H1 (cell line): Measurements from ENCODE around the gene OSBP2. TPM values are rescaled to one million over a fixed set of nuclear protein-coding genes. Genes with fewer than 3 reads are reported as not detected.

Experiments used
- CTCF ChIA-PET: fragments of 300-600 bp; sonication (Branson Sonifier 250); formaldehyde crosslinking; loops from one replicate; lab custom pipeline; 2021; ENCODE audit not compliant: partially characterized antibody; lab: Charles Lee
- POLR2A ChIA-PET: fragments of 300-600 bp; sonication (Branson Sonifier 250); formaldehyde crosslinking; loops from one replicate; lab custom pipeline; 2021; ENCODE audit warnings: inconsistent platforms; ENCODE audit not compliant: partially characterized antibody; lab: Charles Lee
- DNase-seq, 2 experiments: peaks; one replicate each; pipeline versions ENCODE4 v3.0.0 to v3.0.0-alpha.2; 2010 to 2022; ENCODE audit warnings: low spot score in 2 of 2, low read depth in 1 of 2, mixed read lengths in 1 of 2
- FAIRE-seq: peaks from 2 replicates; lab custom pipeline; 2011; peaks lifted over from hg19 to GRCh38; lab: Jason Lieb, UNC
- H2AFZ ChIP-seq: 2 replicates; pipeline ENCODE4 v1.8.1; 2012; ENCODE audit warnings: low read length, inconsistent platforms
- H2AK5ac ChIP-seq: 2 replicates; pipeline ENCODE4 v1.6.1; 2013; ENCODE audit warnings: low read depth, low read length
- H2BK120ac ChIP-seq: replicated peaks from 2 replicates; pipeline ENCODE3; 2013; ENCODE audit warnings: low read depth, low read length, inconsistent platforms
- H2BK12ac ChIP-seq: 2 replicates; pipeline ENCODE4 v1.6.1; 2013; ENCODE audit warnings: low read depth, low read length
- H2BK15ac ChIP-seq: 2 replicates; pipeline ENCODE4 v1.6.1; 2013; ENCODE audit warnings: low read length
- H2BK20ac ChIP-seq: 2 replicates; pipeline ENCODE4 v1.6.1; 2013; ENCODE audit warnings: low read length
- H2BK5ac ChIP-seq: 2 replicates; pipeline ENCODE4 v1.6.1; 2013; ENCODE audit warnings: low read depth, low read length
- H3K14ac ChIP-seq: 2 replicates; pipeline ENCODE4 v1.6.1; 2013; ENCODE audit warnings: inconsistent platforms; ENCODE audit not compliant: insufficient read length
- H3K18ac ChIP-seq: 2 replicates; pipeline ENCODE4 v1.6.1; 2013; ENCODE audit warnings: low read length; ENCODE audit errors: extremely low read depth
- H3K23ac ChIP-seq: 2 replicates; pipeline ENCODE4 v1.6.1; 2013; ENCODE audit warnings: inconsistent platforms; ENCODE audit not compliant: insufficient read length
- H3K23me2 ChIP-seq: 2 replicates; pipeline ENCODE4 v1.6.1; 2013; ENCODE audit warnings: low read depth, low read length
- H3K27ac ChIP-seq: 2 replicates; pipeline ENCODE4 v1.6.1; 2011; ENCODE audit warnings: low read depth, low read length, inconsistent platforms
- H3K27me3 ChIP-seq, 4 experiments: replicated peaks in 1 of 4; 1 replicate in 1 of 4; 2 replicates in 3 of 4; pipeline versions ENCODE4 v1.6.1 to v1.8.1; 2011 to 2013; ENCODE audit warnings: low read length in 3 of 4, mild to moderate bottlenecking in 3 of 4, inconsistent platforms in 2 of 4, mixed read lengths in 2 of 4, moderate library complexity in 1 of 4; ENCODE audit not compliant: control insufficient read depth in 3 of 4, insufficient read depth in 3 of 4; ENCODE audit errors: extremely low read depth in 1 of 4
- H3K36me3 ChIP-seq, 4 experiments: 2 replicates each; pipeline versions ENCODE4 v1.6.1 to v1.8.1; 2011 to 2013; ENCODE audit warnings: mild to moderate bottlenecking in 4 of 4, low read length in 3 of 4, moderate library complexity in 2 of 4, control low read depth in 1 of 4, inconsistent platforms in 1 of 4; ENCODE audit not compliant: insufficient read depth in 4 of 4, control insufficient read depth in 2 of 4
- H3K4ac ChIP-seq: replicated peaks from 2 replicates; pipeline ENCODE3; 2013; ENCODE audit warnings: low read length, low read depth, mixed read lengths, inconsistent platforms; ENCODE audit not compliant: insufficient read length
- H3K4me1 ChIP-seq, 4 experiments: replicated peaks in 1 of 4; 1 replicate in 1 of 4; 2 replicates in 3 of 4; pipeline versions ENCODE4 v1.6.1 to v1.8.1; 2011 to 2013; ENCODE audit warnings: low read length in 3 of 4, inconsistent platforms in 2 of 4, mixed read lengths in 1 of 4; ENCODE audit not compliant: insufficient read depth in 4 of 4, control insufficient read depth in 3 of 4
- H3K4me2 ChIP-seq, 2 experiments: 2 replicates each; pipeline versions ENCODE4 v1.6.1 to v1.8.1; 2011 to 2013; ENCODE audit warnings: low read depth in 2 of 2, low read length in 2 of 2, control low read depth in 1 of 2, inconsistent platforms in 1 of 2, mild to moderate bottlenecking in 1 of 2; ENCODE audit not compliant: insufficient read depth in 1 of 2
- H3K4me3 ChIP-seq, 4 experiments: fragments of 200-600, 300-600 bp in 1 of 4; sonication (generic), shearing (Covaris generic), sonication (Bioruptor Twin) in 1 of 4; 2 replicates each; pipeline versions ENCODE4 v1.5.1 to v1.8.1; 2011 to 2016; ENCODE audit warnings: low read length in 4 of 4, low read depth in 3 of 4, control low read depth in 2 of 4, inconsistent platforms in 2 of 4, mild to moderate bottlenecking in 2 of 4, mixed read lengths in 1 of 4, moderate library complexity in 1 of 4; ENCODE audit not compliant: insufficient read depth in 2 of 4; ENCODE audit errors: extremely low read depth in 1 of 4
- H3K56ac ChIP-seq: replicated peaks from 2 replicates; pipeline ENCODE3; 2013; ENCODE audit warnings: low read depth, mild to moderate bottlenecking, mixed read lengths, low read length, inconsistent platforms; ENCODE audit not compliant: insufficient read length
- H3K79me1 ChIP-seq: 2 replicates; pipeline ENCODE4 v1.6.1; 2013; ENCODE audit warnings: low read depth, low read length, control low read depth
- H3K79me2 ChIP-seq, 2 experiments: 2 replicates each; pipeline versions ENCODE4 v1.6.1 to v1.8.1; 2012 to 2013; ENCODE audit warnings: low read length in 2 of 2, mild to moderate bottlenecking in 2 of 2, inconsistent platforms in 1 of 2; ENCODE audit not compliant: insufficient read depth in 2 of 2, control insufficient read depth in 1 of 2
- H3K9ac ChIP-seq, 4 experiments: replicated peaks in 1 of 4; 1 replicate in 1 of 4; 2 replicates in 3 of 4; pipeline versions ENCODE4 v1.6.1 to v1.8.1; 2011 to 2013; ENCODE audit warnings: low read depth in 3 of 4, low read length in 3 of 4, control low read depth in 2 of 4, mild to moderate bottlenecking in 2 of 4, moderate library complexity in 2 of 4, inconsistent platforms in 1 of 4; ENCODE audit errors: extremely low read depth in 1 of 4
- H3K9me3 ChIP-seq, 2 experiments: 2 replicates each; pipeline versions ENCODE4 v1.6.1 to v1.8.1; 2012 to 2013; ENCODE audit warnings: mild to moderate bottlenecking in 2 of 2, moderate library complexity in 2 of 2, control low read depth in 1 of 2, inconsistent platforms in 1 of 2, low read depth in 1 of 2, low read length in 1 of 2, mixed read lengths in 1 of 2; ENCODE audit not compliant: insufficient read depth in 2 of 2
- H4K20me1 ChIP-seq, 2 experiments: replicated peaks in 1 of 2; 2 replicates each; pipeline versions ENCODE3 to v1.8.1; 2011 to 2013; ENCODE audit warnings: inconsistent platforms in 2 of 2, low read length in 2 of 2, mild to moderate bottlenecking in 1 of 2; ENCODE audit not compliant: insufficient read depth in 2 of 2, control insufficient read depth in 1 of 2
- H4K5ac ChIP-seq: 2 replicates; pipeline ENCODE4 v1.6.1; 2013; ENCODE audit warnings: low read length, low read depth, mixed read lengths, inconsistent platforms; ENCODE audit not compliant: insufficient read length
- H4K8ac ChIP-seq: 2 replicates; pipeline ENCODE4 v1.8.0; 2013; ENCODE audit warnings: mild to moderate bottlenecking, moderate library complexity, low read length, inconsistent platforms; ENCODE audit not compliant: insufficient read depth; ENCODE audit errors: extremely low read depth
- H4K91ac ChIP-seq: replicated peaks from 2 replicates; pipeline ENCODE3; 2013; ENCODE audit warnings: low read length, mixed read lengths, inconsistent platforms; ENCODE audit not compliant: insufficient read length
- ASH2L ChIP-seq: fragments of 200-600, 300-600 bp; sonication (generic); IDR thresholded peaks from one replicate; pipeline ENCODE4 v1.7.1; 2017; ENCODE audit warnings: low read length
- EP300 ChIP-seq, 2 experiments: IDR thresholded peaks; 1 replicate in 1 of 2; 2 replicates in 1 of 2; pipeline ENCODE4 v1.6.1; 2011 to 2012; ENCODE audit warnings: low read depth in 2 of 2, low read length in 2 of 2, mild to moderate bottlenecking in 2 of 2, borderline replicate concordance in 1 of 2, inconsistent platforms in 1 of 2, moderate library complexity in 1 of 2
- SAP30 ChIP-seq: fragments of 300-600 bp; sonication (generic); IDR thresholded peaks from 2 replicates; pipeline ENCODE4 v1.7.1; 2012; ENCODE audit warnings: low read length, moderate library complexity, mild to moderate bottlenecking, inconsistent platforms; ENCODE audit not compliant: insufficient read depth, insufficient replicate concordance
- SIN3A ChIP-seq, 2 experiments: IDR thresholded peaks in 1 of 2; conservative IDR thresholded peaks in 1 of 2; 2 replicates each; pipeline ENCODE4 v1.6.1; 2011 to 2012; ENCODE audit warnings: low read length in 2 of 2, improper control_type of control experiment in 1 of 2, low read depth in 1 of 2, mild to moderate bottlenecking in 1 of 2
- WGBS, 2 experiments: shearing (Covaris generic) in 1 of 2; methylation state at CpG; one replicate each; pipeline versions ENCODE4 v1.1.6 to v1.1.7; 2013 to 2015; ENCODE audit warnings: low lambda C conversion rate in 2 of 2, mixed read lengths in 2 of 2, inconsistent platforms in 1 of 2, low coverage in 1 of 2, missing lambda C conversion rate in 1 of 2; ENCODE audit not compliant: insufficient replicate concordance in 2 of 2, insufficient coverage in 1 of 2, insufficient read length in 1 of 2; ENCODE audit errors: extremely low coverage in 1 of 2, missing lambda C conversion rate in 1 of 2; 5-methylcytosine and 5-hydroxymethylcytosine counted together
- polyA plus RNA-seq, 7 experiments: library from polyadenylated mRNA; depleted of rRNA in 3 of 7; stranded (reverse) in 5 of 7; unstranded in 2 of 7; fragments of >200 nt in 5 of 7; fragments of 200-250 nt in 2 of 7; gene quantifications; 1 replicate in 5 of 7; 2 replicates in 1 of 7; 4 replicates in 1 of 7; pipeline versions ENCODE4 v1.2.1 to v1.2.3, GENCODE V29; 2011 to 2013; ENCODE audit warnings: missing spikeins in 2 of 7, mixed read lengths in 2 of 7
- total RNA-seq: library from RNA; stranded (reverse); fragmentation: NEBNext Ultra II Directional; extraction: Animal tissue kit (Norgen Biotek cat#: 25700); gene quantifications from 2 replicates; pipeline ENCODE4 v1.2.1, GENCODE V29; 2021

OSBP2 gene
- total and polyA plus RNA-seq, 2 of the 8 experiments (the other 6 are each of a cell fraction or from before 2014, with no cell fraction given), result 3.4 to 3.7 TPM

- CTCF ChIA-PET, result no interaction called here
- no peak overlapping the region for H3K9ac ChIP-seq
- H4K20me1 ChIP-seq, result no peaks in the 10 kb centered on the region
- no peak for TF ChIP-seq EP300 (IDR thresholded peaks at IDR 0.05; ENCODE audit: borderline replicate concordance in 1 of 2, low read depth in 2 of 2, low read length in 2 of 2)
- no peak for TF ChIP-seq SAP30
- TF ChIP-seq SIN3A (conservative IDR thresholded peaks at IDR 0.05 in 1 of 2, IDR thresholded peaks at IDR 0.05 in 1 of 2; ENCODE audit: low read depth in 1 of 2, low read length in 2 of 2), result no peak
- no peak for TF ChIP-seq ASH2L
Observed at GRCh38 chr22:30847583-30847982, 152.9 kb downstream of the OSBP2 start.

More at GRCh38 chr22:30847583-30847982, 152.9 kb downstream of the OSBP2 start:
- FAIRE-seq, result no peak
- Histone ChIP-seq H3K27ac (no peak overlapping the region), H2BK12ac (no peak overlapping the region), H3K23me2 (no peaks in the 10 kb centered on the region), H3K4me2 (no peak overlapping the region), H2BK15ac (no peak overlapping the region), H2AFZ (no peak overlapping the region), H2BK120ac (no peak overlapping the region), H2BK20ac (no peak overlapping the region), H3K14ac (no peak overlapping the region), H3K4me1 (no peaks in the 10 kb centered on the region), H3K4ac (no peak overlapping the region), H3K56ac (no peak overlapping the region), H3K23ac (no peak overlapping the region), H2BK5ac (no peak overlapping the region), H4K8ac (no peak overlapping the region), H4K91ac (no peak overlapping the region), H4K5ac (no peak overlapping the region), H3K9me3 (no peaks in the 10 kb centered on the region), H3K79me1 (no peaks in the 10 kb centered on the region), H2AK5ac (no peak overlapping the region), H3K18ac (no peak overlapping the region), H3K27me3 (no peaks in the 10 kb centered on the region), H3K4me3 (no peak overlapping the region), H3K36me3 (no peaks in the 10 kb centered on the region), H3K79me2 (no peaks in the 10 kb centered on the region)
- POLR2A ChIA-PET, result no interaction called here
- 86% methylated on average over 1 of the region's 1 CpG; no CpG with 5 or more reads in 1 of the 2 experiments for WGBS, 2 experiments
- DNase-seq, result no peak
